Activated CD8-positive, alpha-beta memory T cell treated with anti-CD3 and anti-CD28 coated beads for 36 hours (primary cell): ENCODE data around the gene GNG11. TPM values are rescaled to one million over a fixed set of nuclear protein-coding genes. Genes with fewer than 3 reads are reported as not detected.

Experiments used
- CTCF ChIA-PET: fragments of 350-600 bp; sonication (Branson Sonifier 250); formaldehyde crosslinking; loops from one replicate; lab custom pipeline; 2021; ENCODE audit warnings: antibody characterized with exemption; lab: Charles Lee
- POLR2A ChIA-PET: fragments of 350-600 bp; sonication (Branson Sonifier 250); formaldehyde crosslinking; loops from one replicate; lab custom pipeline; 2021; ENCODE audit warnings: antibody characterized with exemption; lab: Charles Lee
- total RNA-seq, 2 experiments: library from RNA; stranded (reverse); gene quantifications; one replicate each; pipeline ENCODE4 v1.2.3, GENCODE V29; 2021

The GNG11 gene
- total RNA-seq, 2 experiments from 2014 or later, result not detected

GRCh38 chr7:93943816-93944540 lies 22.4 kb downstream of the GNG11 start:
- POLR2A ChIA-PET, result no interaction called here
- CTCF ChIA-PET, result no interaction called here

GRCh38 chr7:93944673-93945072 lies 23.1 kb downstream of the GNG11 start:
- ChIA-PET CTCF (no interaction called here), POLR2A (no interaction called here)

GRCh38 chr7:93945083-93945482 lies 23.5 kb downstream of the GNG11 start:
- POLR2A ChIA-PET, result no interaction called here
- CTCF ChIA-PET, result no interaction called here

GRCh38 chr7:93945756-93946535 lies 24.4 kb downstream of the GNG11 start:
- ChIA-PET POLR2A (no interaction called here), CTCF (no interaction called here)

GRCh38 chr7:93948106-93948505 lies 26.6 kb downstream of the GNG11 start:
- ChIA-PET POLR2A (no interaction called here), CTCF (no interaction called here)

- POLR2A ChIA-PET, result no interaction called here
Observed at GRCh38 chr7:93948873-93949272, 27.3 kb downstream of the GNG11 start.

GRCh38 chr7:93949423-93949822 lies 27.9 kb downstream of the GNG11 start:
- ChIA-PET CTCF (no interaction called here), POLR2A (no interaction called here)

More at GRCh38 chr7:93948873-93949272, 27.3 kb downstream of the GNG11 start:
- CTCF ChIA-PET, result no interaction called here

GRCh38 chr7:93955304-93955703 lies 33.8 kb downstream of the GNG11 start:
- CTCF ChIA-PET, result no interaction called here

GRCh38 chr7:93957767-93958166 lies 36.2 kb downstream of the GNG11 start:
- ChIA-PET CTCF (no interaction called here), POLR2A (no interaction called here)

More at GRCh38 chr7:93955304-93955703, 33.8 kb downstream of the GNG11 start:
- POLR2A ChIA-PET, result no interaction called here

- ChIA-PET POLR2A (no interaction called here), CTCF (no interaction called here)
Observed at GRCh38 chr7:93958216-93958615, 36.7 kb downstream of the GNG11 start.

- POLR2A ChIA-PET, result no interaction called here
- CTCF ChIA-PET, result no interaction called here
Observed at GRCh38 chr7:93958651-93959050, 37.1 kb downstream of the GNG11 start.

GRCh38 chr7:93960986-93961385 lies 39.5 kb downstream of the GNG11 start:
- ChIA-PET POLR2A (no interaction called here), CTCF (no interaction called here)

GRCh38 chr7:93964262-93964661 lies 42.7 kb downstream of the GNG11 start:
- CTCF ChIA-PET, result no interaction called here
- POLR2A ChIA-PET, result no interaction called here

- ChIA-PET CTCF (no interaction called here), POLR2A (no interaction called here)
Observed at GRCh38 chr7:93964813-93965212, 43.3 kb downstream of the GNG11 start.

- CTCF ChIA-PET, result no interaction called here
- POLR2A ChIA-PET, result no interaction called here
Observed at GRCh38 chr7:93968911-93969620, 47.5 kb downstream of the GNG11 start.

GRCh38 chr7:93972029-93972725 lies 50.6 kb downstream of the GNG11 start:
- CTCF ChIA-PET, result no interaction called here
- POLR2A ChIA-PET, result interaction anchor here (0.8 kb wide), 1 partner anchor 1753 kb away, joined by 4 read pairs; no protein-coding TSS in a partner anchor

- ChIA-PET POLR2A (no interaction called here), CTCF (no interaction called here)
Observed at GRCh38 chr7:93973134-93973533, 51.6 kb downstream of the GNG11 start.

GRCh38 chr7:93977211-93977950 lies 55.8 kb downstream of the GNG11 start:
- CTCF ChIA-PET, result no interaction called here
- POLR2A ChIA-PET, result no interaction called here
